NCI-H1436 treated with DMSO at 0.1 percent for 48 hours (cell line): Measurements from ENCODE around the gene ATP5F1D.

Source experiments
- DNase-seq: peaks from one replicate; lab custom pipeline; 2025; lab: John Stamatoyannopoulos, UW

ATP5F1D gene

DNA sequence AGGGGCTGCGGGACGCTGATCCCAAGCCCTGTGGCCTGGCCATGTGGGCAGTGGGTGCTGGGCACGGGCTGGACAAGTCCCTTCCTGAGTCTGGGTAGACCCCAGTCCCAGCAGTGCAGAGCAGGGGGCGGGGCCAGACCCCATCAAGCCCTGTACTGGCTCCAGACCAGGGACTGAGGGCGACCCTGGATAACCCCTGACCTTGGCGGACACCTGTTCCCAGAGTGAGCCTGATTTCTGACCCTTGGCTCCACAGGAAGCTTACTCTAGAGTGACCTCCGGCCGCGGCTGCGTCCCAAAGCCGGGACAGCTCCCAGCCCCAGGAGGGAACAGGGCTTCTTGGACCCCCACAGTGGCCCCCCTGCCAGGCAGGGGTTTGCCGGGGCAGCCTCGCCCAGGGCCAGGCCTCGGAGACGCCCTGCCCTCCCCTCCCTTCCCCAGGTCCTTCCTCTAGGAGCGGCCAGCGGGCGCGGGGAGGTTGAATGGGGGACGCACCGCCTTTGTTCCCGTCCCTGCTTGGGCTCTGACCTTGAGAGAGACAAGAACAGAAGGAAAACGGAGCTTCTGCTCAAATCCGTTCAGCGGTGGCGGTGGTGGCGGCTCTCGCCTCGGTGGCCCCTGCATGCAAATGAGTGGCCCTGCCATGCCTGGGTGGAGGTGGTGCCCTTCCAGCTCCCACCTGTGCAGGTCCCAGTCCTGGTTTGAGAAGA lies 41.8 kb downstream of the ATP5F1D start:
- DNase-seq = no peak

DNA sequence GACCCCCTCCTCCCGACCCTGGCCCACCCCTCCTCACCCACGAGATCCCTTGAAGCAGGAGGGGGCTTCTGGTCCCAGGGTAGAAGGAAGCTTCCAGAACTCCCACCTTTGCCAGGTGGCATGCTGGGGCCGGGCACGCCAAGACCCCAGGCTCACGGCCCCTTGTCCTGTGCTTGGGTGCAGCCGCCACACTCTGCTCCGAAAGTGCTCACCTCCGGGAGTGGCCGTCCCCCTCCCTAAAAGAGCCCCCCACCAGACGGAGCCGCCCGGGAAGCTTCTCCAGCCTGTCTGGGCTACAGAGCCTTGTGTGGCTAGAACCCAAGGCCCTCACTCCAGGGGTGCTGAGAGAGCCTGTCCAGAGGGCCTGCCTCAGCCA lies 42.4 kb downstream of the ATP5F1D start:
- no peak for DNase-seq

DNA sequence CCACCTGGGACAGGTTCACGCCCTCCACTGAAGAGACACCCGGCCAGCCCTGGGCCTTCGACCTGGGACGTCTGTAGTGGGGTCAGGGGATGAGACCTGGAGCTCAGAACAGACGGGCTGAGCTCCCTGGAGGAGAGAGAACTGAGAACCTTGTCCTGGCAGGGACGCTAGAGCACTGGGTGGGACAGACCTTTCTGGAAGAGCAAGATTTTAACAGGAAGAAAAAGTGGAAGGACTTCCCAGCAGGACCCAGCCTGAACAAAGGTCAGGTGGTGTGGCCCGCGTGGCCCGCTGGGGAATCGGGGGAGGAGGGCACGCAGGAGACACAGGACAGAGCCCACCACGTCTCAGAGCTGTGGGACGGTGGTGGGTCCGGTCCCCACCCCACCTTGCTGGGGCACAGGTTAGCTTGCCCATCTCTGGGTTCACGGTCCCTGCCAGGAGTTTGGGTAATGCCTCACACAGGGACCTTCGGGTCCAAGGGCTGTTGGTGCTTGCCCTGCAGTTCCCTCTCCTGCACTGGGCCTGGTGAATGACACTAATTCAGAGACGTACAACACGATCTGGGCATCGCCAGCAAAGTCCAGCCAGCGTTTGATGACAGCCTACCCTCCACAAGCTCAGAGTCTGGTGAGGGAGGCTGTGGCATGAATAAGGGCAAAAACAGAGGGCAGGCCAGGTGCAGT lies 42.9 kb downstream of the ATP5F1D start:
- DNase-seq = no peak

DNA sequence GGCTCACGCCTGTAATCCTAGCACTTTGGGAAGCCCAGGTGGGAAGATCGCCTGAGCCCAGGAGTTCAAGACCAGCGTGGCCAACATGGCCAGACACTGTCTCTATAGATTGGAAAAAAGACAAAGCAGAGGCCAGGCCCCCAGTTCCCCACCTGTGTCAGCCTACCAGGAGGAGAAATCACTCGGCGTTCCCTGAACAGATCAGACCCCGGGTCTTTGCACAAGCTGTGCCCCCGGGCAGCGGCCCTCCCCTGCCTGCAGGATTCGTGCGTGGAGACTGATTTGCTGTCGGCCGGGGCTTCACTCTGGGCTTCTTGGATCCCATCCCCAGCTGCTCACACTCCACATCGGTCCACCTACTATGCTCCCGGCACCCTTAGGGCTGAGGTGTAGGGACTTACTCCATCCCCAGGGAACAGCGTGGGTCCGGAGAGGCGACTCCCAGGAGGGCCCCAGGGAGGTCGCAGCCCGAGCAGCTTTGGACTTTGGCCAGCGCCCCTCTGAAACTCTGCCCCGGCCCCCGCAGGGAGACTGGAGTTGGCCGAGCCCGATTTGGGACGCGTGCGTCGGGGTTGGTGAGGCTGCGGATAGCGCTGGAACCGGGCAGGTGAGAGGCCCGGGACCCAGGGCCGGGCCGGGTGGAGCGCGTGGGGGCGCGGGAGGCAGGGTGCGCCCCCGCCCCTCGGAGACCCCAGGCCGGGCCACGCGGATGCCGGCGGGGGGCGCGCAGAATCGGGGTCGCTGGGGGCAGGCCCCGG lies 43.6 kb downstream of the ATP5F1D start:
- no peak for DNase-seq

DNA sequence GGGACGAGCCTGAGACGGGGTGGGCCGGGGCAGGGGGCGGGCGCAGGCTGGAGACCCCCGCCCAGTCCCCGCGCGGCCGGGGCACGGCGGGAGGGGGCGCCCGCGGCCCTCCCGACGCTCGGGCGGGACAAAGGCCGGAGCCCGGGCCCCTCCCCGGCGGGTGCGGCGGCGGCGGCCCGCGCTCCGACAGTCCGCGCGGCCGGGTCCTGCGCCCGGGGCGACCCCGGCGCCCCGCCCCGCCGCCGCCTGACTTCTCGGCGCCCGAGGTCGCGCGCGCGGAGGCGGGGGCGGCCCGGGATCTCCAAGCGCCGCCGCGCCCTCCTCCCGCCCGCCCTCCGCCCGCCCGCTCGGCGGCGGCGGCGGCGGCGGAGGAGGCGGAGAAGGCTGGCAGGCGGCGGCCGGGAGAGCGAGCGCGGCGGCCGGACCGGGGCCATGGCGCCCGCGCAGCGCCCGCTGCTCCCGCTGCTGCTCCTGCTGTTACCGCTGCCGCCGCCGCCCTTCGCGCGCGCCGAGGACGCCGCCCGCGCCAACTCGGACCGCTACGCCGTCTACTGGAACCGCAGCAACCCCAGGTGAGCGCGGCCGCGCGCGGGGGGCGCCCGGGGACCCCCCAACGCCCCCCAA lies 44.3 kb downstream of the ATP5F1D start, which contains the start of gene EFNA2:
Gene EFNA2 (plus strand): TSS at position 137 of the 624 bp plus-strand sequence. CDS start 296 bp downstream, at position 433.
- no peak for DNase-seq

DNA sequence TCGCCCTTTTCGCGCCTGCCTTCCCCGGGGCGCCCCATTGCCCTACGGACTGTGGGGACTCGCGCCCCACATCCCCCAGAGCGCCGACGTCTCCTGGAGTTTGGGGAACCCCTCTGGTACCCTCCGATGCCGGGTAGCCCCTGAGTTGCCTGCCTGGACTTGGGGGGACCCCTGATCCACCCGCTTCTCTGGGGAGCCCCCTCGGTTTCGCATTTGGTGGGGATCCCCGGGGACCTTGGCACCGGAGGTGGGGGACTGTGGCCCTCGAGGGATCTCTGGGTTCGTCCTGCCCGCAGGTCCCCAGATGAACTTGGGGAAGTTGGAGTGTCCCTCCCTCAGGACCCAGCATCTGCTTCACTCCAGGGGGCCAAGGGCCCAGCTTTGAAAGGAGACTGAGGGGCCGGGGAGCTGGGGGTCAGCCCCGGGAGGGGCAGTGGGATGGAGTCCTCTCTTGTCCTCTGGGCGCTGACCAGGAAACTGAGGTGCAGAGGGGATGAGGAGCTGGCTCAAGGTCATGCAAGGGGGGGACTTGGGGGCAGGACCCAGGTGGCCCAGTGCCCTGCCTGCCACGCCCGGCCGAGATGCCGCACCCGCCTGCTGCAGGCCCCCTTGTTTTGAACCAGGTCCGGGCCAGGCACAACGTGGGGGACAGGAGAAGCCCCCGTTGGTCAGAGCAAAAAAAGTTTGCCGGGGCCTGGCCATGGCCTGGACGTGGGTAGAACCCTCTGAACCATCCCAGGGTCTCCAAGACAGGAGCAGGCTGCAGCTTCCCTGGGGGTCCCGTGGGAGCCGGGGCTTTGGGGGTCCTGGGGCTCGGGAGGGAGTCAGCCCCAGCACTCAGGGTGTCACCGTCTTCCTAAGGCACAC lies 45.2 kb downstream of the ATP5F1D start:
- DNase-seq = no peak

DNA sequence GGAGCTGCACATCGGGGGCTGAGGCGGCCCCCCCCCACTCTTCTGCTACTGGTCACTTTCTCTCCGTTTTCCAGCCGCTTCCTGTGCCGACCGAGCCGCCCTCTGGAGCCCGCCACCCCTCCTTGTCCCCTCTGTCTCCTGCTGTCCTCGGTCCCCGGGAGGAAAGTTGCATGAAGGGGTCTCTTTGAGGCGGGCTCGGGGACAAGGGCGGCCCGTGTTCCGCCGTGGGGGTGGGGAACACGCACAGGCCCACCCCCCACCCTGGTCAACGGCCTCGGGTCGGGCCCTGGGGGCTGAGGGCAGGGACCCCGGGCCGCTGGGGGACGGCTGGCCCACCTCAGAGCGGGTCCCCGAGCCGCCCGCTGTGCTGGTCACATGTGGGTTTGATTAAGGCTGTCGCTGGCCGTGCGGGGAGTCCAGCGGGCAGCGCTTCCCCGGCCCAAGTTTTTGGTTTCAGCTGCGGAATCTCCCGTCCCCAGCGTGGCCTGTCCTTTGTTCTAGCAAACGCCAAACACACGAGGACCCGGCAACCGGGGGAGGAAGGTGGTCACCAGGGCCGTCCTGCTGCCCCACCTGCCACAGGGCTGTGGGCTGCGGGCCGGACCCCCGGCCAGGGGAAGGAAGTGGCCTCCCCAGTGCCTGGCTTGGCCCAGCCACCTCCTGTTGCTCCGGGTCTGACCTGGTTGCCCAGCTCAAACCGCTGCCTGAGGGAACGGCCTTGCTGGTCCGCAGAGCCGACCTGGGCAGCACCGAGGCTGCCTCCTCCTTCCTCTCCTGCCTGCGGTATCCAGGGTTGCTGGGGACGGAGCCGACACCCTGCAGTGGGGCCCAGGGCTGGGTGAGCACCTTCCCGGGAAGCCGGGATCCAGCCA lies 46.0 kb downstream of the ATP5F1D start:
- DNase-seq = no peak

DNA sequence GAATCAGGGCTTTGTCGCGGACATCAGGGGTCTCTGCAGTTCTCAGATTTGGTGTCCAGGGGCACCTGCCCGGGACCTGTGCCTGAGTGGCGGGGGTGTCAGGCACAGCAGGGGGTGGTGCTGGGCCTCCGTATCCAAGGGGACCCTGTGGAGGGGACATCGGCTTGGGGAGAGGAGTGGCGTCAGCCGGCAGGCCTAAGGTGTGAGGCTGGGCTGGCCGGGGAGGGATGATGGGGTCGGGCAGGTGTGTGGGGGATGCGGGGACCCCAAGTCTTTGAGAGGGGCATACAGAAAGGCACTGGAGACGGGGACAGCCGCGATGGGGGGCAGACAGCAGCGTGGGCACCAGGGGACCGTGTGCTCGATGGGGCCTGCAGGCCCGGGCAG lies 46.7 kb downstream of the ATP5F1D start:
- no peak for DNase-seq

DNA sequence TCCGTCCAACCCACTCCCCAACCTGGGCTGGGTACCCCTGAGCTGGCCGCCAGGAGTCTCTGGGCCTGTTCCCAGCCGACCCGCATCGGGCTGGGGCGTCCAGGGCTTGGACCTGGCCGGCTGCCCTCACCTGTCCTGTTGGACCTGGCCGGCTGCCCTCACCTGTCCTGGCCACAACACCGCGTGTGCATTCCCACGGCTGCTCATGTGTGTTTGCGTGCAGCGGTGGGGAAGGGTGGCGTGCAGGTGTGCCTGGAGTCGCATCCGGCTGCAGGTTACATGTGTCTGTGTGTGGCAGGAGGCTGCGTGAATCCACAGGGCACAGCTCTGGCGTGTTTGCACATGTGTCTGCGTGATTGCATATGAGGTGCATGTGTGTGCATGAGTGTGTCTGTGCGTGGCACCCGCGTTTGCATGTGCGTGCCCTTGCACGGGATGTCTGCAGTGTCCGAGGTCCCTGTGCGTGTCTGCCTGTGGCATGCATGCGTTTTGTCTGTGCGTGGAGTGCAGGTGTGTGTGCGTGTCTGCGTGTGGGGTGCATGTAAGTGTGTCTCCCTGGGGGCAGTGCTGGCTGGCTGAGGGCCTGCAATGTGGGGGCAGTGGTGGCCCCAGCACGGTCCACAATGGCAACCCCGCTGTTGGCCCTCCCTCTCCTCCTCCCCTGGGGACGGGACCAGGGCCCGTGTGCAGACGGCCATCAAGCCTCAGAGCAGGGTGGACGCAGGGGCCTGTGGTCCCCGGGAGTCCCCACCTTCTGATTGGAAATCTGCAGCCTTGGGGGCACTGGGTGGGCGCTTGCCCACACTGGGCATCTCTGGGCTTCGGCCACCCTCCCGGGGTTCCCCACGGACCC lies 47.5 kb downstream of the ATP5F1D start:
- no peak for DNase-seq

DNA sequence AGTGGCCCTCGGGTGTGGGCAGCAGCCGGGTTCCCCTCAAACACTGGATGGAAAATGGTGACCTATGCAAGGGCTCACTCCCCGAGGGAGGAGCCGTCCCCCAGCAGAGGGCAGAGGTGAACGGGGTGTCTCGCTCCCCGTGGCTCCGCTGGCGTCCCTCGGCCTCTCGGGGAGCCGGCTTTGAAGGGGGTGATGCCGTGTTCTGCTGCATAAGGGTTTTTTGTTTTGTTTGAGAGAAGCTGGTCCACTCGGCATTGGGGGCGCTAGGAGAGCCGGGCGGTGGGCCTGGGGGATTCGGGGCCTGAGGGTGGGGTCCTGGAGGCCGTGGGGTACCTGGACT lies 48.1 kb downstream of the ATP5F1D start:
- DNase-seq = no peak

DNA sequence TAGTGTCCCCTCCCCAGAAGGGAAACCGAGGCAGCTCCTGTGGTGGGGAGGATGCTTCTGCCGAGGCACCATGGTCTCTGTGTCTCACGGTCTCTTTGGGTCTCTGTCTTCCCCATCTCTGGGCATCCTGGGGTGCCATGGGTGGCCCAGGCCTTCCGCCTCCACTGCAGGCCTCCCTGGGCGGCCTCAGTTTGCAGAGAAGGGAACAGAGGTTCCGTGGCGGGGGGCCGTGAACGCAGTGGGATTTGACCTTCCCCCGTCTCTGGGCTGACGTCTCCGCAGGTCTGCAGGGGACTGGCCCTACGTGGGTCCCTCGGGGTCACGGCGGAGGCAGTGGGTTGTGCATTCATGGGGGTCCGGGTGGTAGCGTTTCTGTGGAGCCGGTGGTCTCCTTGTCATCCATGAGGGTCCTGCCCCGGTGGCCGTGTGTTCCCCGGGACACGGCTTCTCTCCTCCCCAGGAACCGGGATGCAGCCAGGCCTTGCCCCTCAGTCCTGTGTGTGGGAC lies 48.7 kb downstream of the ATP5F1D start:
- no peak for DNase-seq

DNA sequence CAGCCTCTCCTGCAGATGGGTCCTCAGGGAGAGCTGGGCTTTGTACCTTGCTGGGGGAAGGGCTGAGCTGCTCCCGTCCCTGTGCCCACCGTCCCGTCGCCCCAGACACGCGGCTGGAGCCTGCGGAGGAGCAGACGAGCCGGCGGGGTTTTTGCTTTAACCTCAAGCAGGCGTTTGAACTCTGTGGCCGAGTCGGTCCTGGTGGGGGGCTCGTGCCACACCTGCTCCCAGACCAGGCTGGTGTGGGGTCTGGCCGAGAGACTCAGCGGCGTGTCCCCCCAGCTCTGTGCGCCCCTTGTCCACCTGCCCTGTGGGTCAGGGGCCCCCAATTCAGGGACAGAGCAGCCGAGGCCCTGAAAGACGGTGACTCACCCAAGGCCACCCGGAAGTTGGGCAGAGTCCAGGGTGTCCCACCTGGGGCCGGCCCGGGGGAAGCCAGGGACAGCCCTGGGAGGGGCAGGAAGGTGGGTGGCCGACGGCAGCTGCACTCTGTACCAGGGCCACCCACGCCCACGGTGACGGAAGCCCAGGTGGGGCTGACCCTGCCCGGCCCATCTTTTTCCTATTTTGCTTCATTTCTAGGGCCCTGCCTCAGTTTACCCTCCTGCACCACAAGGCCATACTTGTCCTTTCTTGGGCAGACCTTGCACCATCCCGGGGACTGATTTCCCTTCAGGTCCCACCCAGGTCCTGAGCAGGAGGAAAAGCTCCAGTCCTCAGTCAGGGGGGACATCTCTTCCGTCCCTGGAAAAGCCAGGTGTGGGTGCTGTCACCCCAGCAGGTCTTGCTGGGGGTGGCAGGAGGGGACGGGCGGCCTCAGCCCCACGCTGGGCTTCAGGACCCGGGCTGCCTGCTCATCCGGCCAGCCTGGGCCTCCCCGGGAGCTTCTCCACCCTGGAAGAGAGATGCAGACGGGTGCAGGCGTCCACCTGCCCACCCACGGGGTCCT lies 49.4 kb downstream of the ATP5F1D start:
- no peak for DNase-seq

DNA sequence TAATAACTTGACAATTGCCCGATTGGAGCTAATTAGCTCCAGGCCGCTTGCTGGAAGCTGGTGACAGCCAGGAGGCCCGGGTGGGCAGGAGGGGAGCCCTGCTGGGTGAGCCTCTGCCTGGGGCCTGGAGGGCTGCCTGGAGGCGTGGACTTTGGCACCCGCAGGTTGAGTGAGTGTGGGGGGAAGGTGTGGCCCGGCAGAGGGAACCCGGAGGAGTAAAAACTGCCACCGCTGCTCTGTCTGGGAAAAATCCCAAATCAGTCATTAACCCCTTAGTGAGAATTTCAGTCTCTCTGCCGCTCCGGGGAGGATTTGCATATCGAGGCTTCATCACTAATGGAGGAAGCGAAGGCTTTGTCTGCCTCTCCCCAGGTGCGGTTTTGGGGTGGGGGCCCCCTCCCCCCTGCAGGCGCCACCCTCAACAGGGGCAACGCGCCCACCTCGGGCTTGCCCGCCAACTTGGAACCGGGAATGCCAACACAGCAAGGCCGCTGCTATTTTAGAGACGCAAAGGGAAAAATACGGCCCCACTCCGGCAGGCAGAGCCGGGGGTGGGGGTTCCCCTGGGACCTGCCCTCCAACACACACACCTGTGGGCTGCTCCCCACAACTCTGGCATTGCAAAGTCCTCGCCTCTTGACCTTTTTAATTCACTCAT lies 50.3 kb downstream of the ATP5F1D start:
- DNase-seq = no peak

DNA sequence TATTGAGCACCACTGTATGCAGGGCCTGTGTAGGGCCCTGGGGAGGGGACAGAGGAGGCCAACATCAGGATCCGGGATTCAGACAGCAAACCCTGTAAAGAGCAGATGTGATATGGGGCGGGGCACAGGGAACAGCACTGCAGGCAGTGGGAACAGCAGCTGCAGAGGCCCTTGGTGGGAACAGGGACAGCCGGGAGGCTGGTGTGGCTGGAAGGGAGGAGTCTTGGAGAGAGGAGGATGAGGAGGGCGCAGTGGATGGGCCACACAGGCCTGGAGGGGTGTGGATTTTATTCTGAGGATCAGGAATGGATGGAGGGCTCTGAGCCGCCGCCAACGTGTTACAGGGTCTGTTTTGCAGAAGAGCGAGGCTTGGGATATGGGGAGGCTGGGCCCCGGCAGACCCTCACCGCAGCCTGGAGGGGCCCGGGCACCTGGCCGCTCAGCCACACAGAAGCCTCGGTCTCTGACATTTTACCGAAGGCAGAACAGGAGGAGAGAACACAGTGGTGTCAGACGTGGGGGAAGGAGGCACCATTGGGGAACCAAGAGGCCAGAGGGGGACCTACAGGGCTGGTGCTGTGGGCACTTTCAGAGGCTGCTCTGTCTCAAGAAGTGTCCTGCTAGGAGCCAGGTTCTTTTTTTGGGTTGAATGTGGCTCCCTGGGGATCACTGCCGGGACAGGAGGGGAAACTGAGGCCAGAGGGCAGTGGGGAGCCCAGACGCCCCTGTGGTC lies 51.0 kb downstream of the ATP5F1D start:
- DNase-seq = no peak

DNA sequence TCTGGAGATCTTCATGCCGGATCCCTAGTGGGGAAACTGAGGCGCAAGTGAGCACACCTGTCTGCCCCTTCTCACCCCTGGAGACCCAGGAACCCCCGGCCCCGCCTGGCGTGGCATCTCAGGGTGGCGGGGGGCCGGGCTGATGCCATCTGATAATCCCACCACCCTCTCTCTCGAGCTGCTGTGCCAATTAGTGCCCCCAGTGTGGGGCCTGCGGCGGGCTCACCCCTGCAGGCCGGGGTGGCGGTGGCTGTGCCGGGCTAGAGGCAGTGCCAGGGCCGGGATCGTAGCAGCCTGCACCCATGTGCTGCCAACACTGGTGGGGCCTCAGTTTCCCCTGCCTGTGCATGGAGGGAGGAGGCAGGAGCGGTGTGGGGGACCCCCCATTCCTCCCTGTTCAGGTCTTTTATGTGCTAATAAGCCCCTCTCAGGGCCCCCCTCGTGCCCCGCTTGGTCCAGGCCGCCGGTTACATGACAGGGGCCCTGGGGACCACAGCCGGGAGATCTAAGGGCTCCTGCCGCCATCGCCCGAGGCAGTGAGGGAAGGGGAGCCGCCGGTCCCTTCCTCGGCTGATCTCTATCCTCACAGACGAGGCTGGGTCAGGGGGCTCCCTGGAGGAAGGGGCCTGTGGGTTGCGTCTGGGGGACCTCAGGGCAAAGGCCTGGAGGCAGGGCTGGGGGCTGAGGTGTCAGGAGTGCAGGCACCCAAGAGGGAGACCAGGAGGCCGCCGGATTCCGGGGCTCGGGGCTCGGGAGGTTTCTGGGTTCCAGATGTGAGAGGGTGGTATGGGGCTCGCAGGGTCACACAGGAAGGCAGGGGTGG lies 52.4 kb downstream of the ATP5F1D start:
- DNase-seq = no peak
